ENCODE results near the gene IFNW1.

DNA sequence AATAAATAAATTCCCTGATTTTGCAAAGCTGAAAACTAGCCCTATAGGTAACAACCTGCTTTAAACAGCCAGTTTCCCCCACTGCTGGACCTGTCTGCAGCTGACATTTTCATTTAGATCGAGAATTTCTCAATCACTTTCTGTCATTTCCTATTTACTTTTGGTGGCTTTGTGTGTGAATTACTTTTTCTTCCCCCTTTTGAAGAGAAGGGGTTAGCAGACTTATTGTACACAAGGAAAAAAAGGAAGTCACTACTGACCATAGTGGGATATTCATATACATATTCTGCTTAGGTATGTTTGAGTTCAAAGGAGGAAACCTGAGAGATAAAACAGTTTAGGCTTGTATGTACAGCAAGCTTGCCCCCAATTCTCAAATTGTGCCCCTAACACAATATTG, 36.8 kb downstream of the IFNW1 start:
- TF ChIP-seq, protein P1, sequence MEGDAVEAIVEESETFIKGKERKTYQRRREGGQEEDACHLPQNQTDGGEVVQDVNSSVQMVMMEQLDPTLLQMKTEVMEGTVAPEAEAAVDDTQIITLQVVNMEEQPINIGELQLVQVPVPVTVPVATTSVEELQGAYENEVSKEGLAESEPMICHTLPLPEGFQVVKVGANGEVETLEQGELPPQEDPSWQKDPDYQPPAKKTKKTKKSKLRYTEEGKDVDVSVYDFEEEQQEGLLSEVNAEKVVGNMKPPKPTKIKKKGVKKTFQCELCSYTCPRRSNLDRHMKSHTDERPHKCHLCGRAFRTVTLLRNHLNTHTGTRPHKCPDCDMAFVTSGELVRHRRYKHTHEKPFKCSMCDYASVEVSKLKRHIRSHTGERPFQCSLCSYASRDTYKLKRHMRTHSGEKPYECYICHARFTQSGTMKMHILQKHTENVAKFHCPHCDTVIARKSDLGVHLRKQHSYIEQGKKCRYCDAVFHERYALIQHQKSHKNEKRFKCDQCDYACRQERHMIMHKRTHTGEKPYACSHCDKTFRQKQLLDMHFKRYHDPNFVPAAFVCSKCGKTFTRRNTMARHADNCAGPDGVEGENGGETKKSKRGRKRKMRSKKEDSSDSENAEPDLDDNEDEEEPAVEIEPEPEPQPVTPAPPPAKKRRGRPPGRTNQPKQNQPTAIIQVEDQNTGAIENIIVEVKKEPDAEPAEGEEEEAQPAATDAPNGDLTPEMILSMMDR (IDR thresholded peaks at IDR 0.05; ENCODE audit: low read length), result no peak
- TF ChIP-seq EZH2 (IDR thresholded peaks at IDR 0.05; ENCODE audit: borderline replicate concordance, low read length), result no peak

Data from OCI-LY1 (cell line).